Measurements from ENCODE around the gene CCDC92B. TPM values are rescaled to one million over a fixed set of nuclear protein-coding genes. Genes with fewer than 3 reads are reported as not detected.

Gene CCDC92B
- total RNA-seq, 1 donor from 2014 or later = not detected

DNA sequence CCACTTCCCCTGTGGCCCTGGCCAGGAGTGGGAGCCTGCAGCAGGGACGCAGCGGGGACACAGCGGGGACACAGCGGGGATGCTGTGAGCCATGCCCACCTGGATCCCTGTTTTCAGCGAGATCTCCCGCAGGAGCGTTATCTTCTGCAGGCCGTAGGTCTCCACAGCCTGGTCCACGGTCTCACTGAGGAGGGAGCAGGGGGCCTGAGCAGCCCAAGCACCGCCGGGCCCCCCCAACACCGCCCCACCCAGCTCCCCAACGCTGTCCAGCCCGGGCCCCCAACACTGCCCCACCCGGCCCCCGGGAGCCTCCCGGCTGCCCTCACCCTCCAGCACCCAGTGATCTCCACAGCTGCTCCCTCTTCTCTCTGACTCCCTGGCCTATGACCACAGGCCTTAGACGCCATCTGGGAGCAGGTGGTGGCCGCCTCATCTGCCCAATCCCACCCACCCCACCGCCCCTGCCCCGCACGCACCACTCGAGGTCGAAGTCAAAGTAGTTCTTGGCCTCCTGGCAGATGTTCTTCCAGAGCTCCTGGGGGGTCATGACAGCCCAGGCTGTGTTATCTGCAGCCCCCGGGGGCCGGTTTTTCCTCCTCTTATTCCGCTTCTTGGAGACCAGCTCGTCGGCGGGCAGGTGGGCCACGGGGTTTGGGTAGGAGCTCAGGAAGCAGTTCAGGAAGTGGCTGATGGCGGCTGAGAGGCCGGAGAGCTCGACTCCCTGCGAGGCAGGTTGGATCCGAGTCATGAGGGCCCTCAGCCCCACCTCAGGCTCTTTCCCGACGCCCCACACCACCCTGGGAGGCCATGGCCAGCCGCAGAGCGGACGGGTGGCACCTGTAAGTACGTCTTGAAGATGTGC lies 54.8 kb downstream of the CCDC92B start:
- TF ChIP-seq, protein P1, sequence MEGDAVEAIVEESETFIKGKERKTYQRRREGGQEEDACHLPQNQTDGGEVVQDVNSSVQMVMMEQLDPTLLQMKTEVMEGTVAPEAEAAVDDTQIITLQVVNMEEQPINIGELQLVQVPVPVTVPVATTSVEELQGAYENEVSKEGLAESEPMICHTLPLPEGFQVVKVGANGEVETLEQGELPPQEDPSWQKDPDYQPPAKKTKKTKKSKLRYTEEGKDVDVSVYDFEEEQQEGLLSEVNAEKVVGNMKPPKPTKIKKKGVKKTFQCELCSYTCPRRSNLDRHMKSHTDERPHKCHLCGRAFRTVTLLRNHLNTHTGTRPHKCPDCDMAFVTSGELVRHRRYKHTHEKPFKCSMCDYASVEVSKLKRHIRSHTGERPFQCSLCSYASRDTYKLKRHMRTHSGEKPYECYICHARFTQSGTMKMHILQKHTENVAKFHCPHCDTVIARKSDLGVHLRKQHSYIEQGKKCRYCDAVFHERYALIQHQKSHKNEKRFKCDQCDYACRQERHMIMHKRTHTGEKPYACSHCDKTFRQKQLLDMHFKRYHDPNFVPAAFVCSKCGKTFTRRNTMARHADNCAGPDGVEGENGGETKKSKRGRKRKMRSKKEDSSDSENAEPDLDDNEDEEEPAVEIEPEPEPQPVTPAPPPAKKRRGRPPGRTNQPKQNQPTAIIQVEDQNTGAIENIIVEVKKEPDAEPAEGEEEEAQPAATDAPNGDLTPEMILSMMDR (IDR thresholded peaks at IDR 0.05; ENCODE audit: insufficient read depth, low read length, severe bottlenecking) = no peak
- Histone ChIP-seq H3K27me3 (ENCODE audit: control insufficient read depth, insufficient read depth, low read length) (no peaks in the 10 kb centered on the region), H3K4me3 (ENCODE audit: low read depth, low read length) (no peak overlapping the region), H3K36me3 (ENCODE audit: control insufficient read depth, insufficient read depth, low read length) (peaks cover 46% of the 10 kb centered on the region)
- FAIRE-seq (no peak), DNase-seq (ENCODE audit: low read depth) (no peak)

DNA sequence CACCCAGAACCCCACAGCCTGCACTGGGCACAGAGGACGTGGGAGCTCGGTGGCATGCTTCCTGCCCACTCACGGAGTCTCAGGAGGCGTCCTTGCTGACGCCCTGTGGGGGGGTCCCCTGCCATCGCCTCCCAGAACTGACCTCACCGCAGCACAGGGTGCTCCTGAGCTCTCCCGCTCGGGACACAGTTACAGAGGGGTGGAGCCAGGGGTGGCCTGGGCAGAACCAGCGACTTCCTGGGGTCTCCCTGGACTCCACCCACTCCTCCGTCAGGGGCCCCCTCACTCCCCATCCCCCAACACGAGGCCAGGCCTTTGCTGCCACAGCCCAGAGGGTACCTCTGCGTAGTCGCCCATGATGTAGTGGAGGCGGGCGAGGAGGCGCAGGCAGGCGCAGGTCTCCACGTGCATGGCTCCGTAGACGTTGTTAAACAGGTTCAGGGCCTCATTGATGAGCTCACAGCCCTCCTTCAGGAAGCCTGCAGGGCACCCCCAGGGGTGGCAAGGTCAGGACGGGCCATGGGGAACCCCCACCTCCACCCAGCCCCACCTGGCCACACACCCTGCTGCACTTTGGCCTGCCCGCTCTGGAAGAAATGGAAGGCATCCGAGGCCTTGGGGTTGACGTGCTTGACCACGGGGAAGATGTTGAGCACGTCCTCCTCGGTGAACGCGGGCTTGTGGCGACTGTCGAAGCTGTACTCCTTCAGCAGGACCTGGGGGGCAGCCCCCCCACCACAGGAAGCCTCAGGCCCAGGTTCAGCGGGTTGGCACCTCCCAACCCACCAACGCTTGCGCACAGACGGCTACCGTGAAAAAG lies 55.7 kb downstream of the CCDC92B start:
- peaks cover 46% of the 10 kb centered on the region for H3K36me3 ChIP-seq (ENCODE audit: control insufficient read depth, insufficient read depth, low read length)
- DNase-seq (ENCODE audit: low read depth) = no peak
- H3K27me3 ChIP-seq (ENCODE audit: control insufficient read depth, insufficient read depth, low read length) = no peaks in the 10 kb centered on the region
- TF ChIP-seq, protein P1 (IDR thresholded peaks at IDR 0.05; ENCODE audit: insufficient read depth, low read length, severe bottlenecking) = no peak
- no peak overlapping the region for H3K4me3 ChIP-seq (ENCODE audit: low read depth, low read length)
- no peak for FAIRE-seq

DNA sequence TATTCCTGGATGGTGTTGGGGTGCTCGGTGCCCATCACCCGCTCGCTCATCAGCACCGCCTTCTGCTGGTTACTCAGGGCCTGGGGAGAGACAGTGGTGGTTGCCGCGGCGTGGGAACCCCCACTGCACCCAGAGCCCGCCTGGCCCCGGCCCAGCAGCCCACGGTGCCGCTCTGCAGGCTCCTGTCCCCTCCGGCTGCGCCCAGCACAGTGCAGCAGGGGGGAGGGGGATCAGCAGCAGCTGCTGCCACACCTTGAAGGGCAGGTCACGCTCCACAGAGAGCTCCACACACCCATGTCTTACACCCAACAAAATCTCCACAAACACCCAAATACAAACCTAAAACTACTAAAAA lies 56.7 kb downstream of the CCDC92B start:
- FAIRE-seq = no peak
- peaks cover 40% of the 10 kb centered on the region for H3K36me3 ChIP-seq (ENCODE audit: control insufficient read depth, insufficient read depth, low read length)

DNA sequence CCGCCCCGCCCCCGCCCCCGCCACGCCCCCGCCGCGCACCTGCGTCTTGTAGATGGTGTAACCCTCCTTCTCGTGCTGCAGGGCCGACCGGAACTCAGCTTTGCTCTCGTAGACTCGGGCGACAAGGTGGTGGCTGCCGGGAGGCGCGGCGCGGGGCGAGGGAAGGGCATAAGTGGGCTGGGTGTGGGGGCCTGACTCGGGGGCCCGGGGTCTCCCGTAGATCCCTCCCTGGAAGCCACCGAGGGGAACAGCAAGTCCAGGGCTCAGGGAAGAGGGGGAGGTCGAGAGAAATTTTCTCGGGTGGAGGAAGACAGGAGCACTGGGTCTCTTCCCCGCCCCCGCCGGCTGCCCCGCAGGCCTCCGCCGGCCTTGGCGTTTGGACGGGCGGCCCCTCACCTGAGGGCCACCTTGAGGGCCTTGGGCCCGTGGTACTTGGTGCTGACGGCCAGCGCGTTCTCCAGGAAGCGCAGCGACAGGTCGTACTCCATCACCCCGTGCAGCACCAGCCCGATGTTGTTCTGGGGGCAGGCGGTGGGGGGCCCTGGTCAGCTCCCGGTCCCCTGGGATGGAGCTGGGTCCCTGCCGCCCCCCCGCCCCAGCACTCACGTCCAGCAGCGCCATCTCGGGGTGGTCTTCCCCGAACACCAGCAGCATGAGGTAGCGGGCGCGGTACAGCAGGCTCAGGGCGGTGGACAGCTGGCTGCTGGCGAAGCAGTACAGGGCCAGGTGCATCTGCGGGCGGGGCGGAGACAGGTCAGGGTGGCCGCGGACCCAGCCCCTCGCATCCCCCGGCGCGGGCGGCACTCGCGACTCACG lies 57.3 kb downstream of the CCDC92B start:
- DNase-seq (ENCODE audit: low read depth) = no peak

More for the DNA sequence above, 56.7 kb downstream of the CCDC92B start:
- Histone ChIP-seq H3K27me3 (ENCODE audit: control insufficient read depth, insufficient read depth, low read length) (no peaks in the 10 kb centered on the region), H3K4me3 (ENCODE audit: low read depth, low read length) (no peak overlapping the region)
- TF ChIP-seq, protein P1 (IDR thresholded peaks at IDR 0.05; ENCODE audit: insufficient read depth, low read length, severe bottlenecking) = no peak
- no peak for DNase-seq (ENCODE audit: low read depth)

More for the DNA sequence above, 57.3 kb downstream of the CCDC92B start:
- Histone ChIP-seq H3K27me3 (ENCODE audit: control insufficient read depth, insufficient read depth, low read length) (no peaks in the 10 kb centered on the region), H3K36me3 (ENCODE audit: control insufficient read depth, insufficient read depth, low read length) (peaks cover 37% of the 10 kb centered on the region), H3K4me3 (ENCODE audit: low read depth, low read length) (no peak overlapping the region)
- TF ChIP-seq, protein P1 (IDR thresholded peaks at IDR 0.05; ENCODE audit: insufficient read depth, low read length, severe bottlenecking) = no peak
- FAIRE-seq = no peak

All from bronchial epithelial cell (primary cell).